ENCODE measurements around the gene ANP32A. TPM values are rescaled to one million over a fixed set of nuclear protein-coding genes. Genes with fewer than 3 reads are reported as not detected.

ANP32A gene
- total RNA-seq, 1 donor from 2014 or later, result 55.2 TPM

DNA sequence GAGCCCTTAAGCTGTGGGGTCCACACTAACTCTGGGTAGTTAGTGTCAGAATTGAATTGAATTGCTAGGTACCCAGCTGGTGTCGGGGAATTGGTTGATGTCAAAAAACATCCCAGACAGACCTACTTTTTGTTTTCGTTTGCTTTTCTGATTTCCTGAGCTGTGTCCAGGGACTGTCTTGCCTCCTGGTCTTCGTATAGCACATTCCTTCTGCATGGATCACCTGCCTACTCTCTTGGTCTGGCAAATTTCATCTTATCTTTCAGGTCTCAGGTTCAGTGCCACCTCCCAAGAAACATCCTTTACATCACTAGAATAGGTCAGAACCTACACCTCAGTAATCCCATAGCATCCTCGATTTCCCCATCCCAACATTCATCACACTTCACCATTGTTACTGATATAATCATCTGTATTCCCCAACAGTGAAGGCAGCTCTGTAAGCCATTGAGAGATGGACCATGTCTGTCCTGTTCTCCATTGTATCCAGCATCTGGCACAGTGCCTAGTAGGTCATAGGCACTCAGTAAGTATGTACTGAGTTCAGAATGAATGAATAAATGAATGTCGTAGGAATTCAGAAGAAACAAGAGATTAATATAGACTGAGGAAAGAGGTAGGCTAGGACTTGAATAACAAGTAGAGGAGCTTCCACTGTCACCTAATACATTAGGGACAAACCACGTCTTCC lies 81.2 kb downstream of the ANP32A start:
- no peak overlapping the region for H3K27ac ChIP-seq
- TF ChIP-seq POLR2A (IDR thresholded peaks at IDR 0.05) (no peak), POLR2AphosphoS5 (IDR thresholded peaks at IDR 0.05; ENCODE audit: insufficient read depth in 1 of 2, low read depth in 1 of 2) (no peak)
- TF ChIP-seq, protein P1, sequence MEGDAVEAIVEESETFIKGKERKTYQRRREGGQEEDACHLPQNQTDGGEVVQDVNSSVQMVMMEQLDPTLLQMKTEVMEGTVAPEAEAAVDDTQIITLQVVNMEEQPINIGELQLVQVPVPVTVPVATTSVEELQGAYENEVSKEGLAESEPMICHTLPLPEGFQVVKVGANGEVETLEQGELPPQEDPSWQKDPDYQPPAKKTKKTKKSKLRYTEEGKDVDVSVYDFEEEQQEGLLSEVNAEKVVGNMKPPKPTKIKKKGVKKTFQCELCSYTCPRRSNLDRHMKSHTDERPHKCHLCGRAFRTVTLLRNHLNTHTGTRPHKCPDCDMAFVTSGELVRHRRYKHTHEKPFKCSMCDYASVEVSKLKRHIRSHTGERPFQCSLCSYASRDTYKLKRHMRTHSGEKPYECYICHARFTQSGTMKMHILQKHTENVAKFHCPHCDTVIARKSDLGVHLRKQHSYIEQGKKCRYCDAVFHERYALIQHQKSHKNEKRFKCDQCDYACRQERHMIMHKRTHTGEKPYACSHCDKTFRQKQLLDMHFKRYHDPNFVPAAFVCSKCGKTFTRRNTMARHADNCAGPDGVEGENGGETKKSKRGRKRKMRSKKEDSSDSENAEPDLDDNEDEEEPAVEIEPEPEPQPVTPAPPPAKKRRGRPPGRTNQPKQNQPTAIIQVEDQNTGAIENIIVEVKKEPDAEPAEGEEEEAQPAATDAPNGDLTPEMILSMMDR (IDR thresholded peaks at IDR 0.05), result no peak
- H3K9me3 ChIP-seq, result no peaks in the 10 kb centered on the region
- intact Hi-C loops (cut with DNase I), result no loop called here
- no peaks in the 10 kb centered on the region for H3K4me1 ChIP-seq
- no peaks in the 10 kb centered on the region for H3K27me3 ChIP-seq
- H3K4me3 ChIP-seq, result no peak overlapping the region
- no peaks in the 10 kb centered on the region for H3K36me3 ChIP-seq
- DNase-seq (ENCODE audit: extremely low spot score in 2 of 2), result no peak

DNA sequence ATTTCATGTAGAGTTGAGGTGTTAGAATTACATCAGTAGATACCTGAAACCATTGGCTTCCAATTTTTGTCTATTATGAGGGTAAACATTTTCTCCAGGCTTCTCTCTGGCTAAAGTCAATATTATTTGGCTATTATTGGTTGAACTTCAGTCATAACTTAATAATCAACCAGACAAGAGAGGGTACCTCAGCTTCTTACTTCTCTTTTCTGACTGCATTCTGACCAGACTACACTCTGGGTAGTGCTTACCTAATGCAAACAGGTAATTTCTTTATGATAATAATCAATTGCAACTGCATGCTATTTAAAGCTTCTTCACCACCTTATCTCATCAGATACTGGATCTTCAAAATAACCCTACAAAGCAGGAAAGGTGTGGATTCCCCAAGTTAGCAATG lies 85.1 kb downstream of the ANP32A start:
- no peak for TF ChIP-seq POLR2A (IDR thresholded peaks at IDR 0.05)

DNA sequence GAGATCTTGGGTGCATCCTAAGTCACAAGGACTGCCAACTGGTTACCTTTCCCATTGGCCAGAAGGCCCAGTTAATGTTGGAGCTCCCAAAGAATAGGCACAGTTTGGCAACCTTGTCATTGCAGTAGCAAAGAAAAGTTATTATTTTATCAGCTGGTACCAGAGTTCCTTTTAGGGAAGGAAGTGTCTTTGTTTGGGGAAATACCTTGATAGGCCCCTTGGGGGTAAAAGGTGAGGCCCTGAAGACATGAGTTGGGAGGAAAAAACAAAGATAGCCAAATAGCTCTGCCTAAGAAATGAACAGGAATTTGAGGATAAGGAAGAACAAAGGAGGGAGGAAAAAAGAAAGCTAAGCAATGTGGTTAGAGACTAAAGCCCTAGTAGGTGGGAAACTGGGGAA lies 85.8 kb downstream of the ANP32A start:
- Histone ChIP-seq H3K27ac (no peak overlapping the region), H3K4me1 (peaks cover 10% of the 10 kb centered on the region), H3K4me3 (no peak overlapping the region), H3K27me3 (no peaks in the 10 kb centered on the region), H3K9me3 (no peaks in the 10 kb centered on the region), H3K36me3 (no peaks in the 10 kb centered on the region)
- intact Hi-C loops (cut with DNase I), result loop anchor here (5.0 kb wide), 1 partner anchor 142 kb away; no protein-coding TSS in a partner anchor
- no peak for DNase-seq (ENCODE audit: extremely low spot score in 2 of 2)
- TF ChIP-seq POLR2A (IDR thresholded peaks at IDR 0.05), result no peak
- TF ChIP-seq, protein P1 (IDR thresholded peaks at IDR 0.05), result no peak
- TF ChIP-seq POLR2AphosphoS5 (IDR thresholded peaks at IDR 0.05; ENCODE audit: insufficient read depth in 1 of 2, low read depth in 1 of 2), result no peak

More for the DNA sequence above, 85.1 kb downstream of the ANP32A start:
- Histone ChIP-seq H3K36me3 (no peaks in the 10 kb centered on the region), H3K27me3 (no peaks in the 10 kb centered on the region), H3K9me3 (no peaks in the 10 kb centered on the region), H3K4me1 (peaks cover 3% of the 10 kb centered on the region), H3K27ac (no peak overlapping the region), H3K4me3 (no peak overlapping the region)
- DNase-seq (ENCODE audit: extremely low spot score in 2 of 2), result no peak
- intact Hi-C loops (cut with DNase I), result no loop called here

DNA sequence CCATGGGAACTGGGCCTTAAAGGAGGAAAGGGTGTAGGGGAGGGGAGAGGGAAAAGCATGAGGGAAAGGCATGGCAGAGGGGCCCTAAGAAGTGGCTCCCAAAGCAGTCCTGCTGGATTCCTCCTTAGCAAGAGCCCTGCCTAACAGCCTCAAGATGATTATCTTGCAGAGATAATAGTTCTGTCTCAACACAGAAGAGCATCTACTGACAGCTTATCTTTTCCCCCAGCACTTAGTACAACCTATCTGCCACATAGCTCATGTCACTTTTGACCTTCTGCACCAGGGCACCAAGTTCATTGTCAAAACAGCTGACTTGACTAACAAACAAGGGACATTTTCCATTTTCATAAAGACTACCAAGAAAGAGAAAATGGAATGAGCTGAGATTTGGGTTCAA lies 86.3 kb downstream of the ANP32A start:
- H3K4me3 ChIP-seq, result no peak overlapping the region
- no peak overlapping the region for H3K27ac ChIP-seq
- no peaks in the 10 kb centered on the region for H3K36me3 ChIP-seq
- no peak for TF ChIP-seq POLR2AphosphoS5 (IDR thresholded peaks at IDR 0.05; ENCODE audit: insufficient read depth in 1 of 2, low read depth in 1 of 2)
- TF ChIP-seq, protein P1 (IDR thresholded peaks at IDR 0.05), result no peak
- TF ChIP-seq POLR2A (IDR thresholded peaks at IDR 0.05), result no peak
- intact Hi-C loops (cut with DNase I), result loop anchor here (5.0 kb wide), 1 partner anchor 143 kb away; no protein-coding TSS in a partner anchor
- no peak for DNase-seq (ENCODE audit: extremely low spot score in 2 of 2)
- H3K27me3 ChIP-seq, result no peaks in the 10 kb centered on the region
- no peaks in the 10 kb centered on the region for H3K9me3 ChIP-seq
- peaks cover 10% of the 10 kb centered on the region for H3K4me1 ChIP-seq

DNA sequence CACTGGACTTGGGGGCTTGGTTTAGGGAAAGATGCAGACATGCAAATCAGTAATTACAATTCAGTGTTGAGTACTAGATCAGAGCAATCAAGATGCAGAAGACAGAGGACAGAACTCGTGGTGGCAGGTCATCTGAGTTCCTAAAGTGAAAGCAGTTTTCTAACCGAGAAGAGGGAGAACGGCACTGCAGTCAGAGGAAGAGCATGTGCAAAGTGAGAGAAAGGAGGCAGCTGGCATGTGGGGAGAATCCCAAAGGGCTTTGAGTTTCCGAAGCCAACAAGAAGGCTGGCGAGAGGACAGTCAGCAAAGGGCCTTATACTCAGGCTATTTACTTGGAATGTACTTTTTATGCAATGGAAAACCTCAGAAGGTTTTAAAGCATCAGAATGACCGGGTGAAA lies 87.0 kb downstream of the ANP32A start:
- Histone ChIP-seq H3K27ac (no peak overlapping the region), H3K27me3 (no peaks in the 10 kb centered on the region), H3K4me1 (peaks cover 10% of the 10 kb centered on the region), H3K4me3 (no peak overlapping the region), H3K36me3 (no peaks in the 10 kb centered on the region), H3K9me3 (no peaks in the 10 kb centered on the region)
- intact Hi-C loops (cut with DNase I), result loop anchor here (5.0 kb wide), 1 partner anchor 144 kb away; no protein-coding TSS in a partner anchor
- TF ChIP-seq POLR2A (IDR thresholded peaks at IDR 0.05) (no peak), POLR2AphosphoS5 (IDR thresholded peaks at IDR 0.05; ENCODE audit: insufficient read depth in 1 of 2, low read depth in 1 of 2) (no peak)
- TF ChIP-seq, protein P1 (IDR thresholded peaks at IDR 0.05), result no peak
- DNase-seq (ENCODE audit: extremely low spot score in 2 of 2), result no peak

All from vagina (tissue), 2 donors.